NT2/D1 (cell line): ENCODE data around the gene CDYL.

Experiments
- DNase-seq: peaks from one replicate; pipeline ENCODE4 v3.0.0-alpha.2; 2011; ENCODE audit warnings: low read depth, low spot score
- H3K27me3 ChIP-seq: 2 replicates; pipeline ENCODE4 v1.6.0; 2011; ENCODE audit warnings: mild to moderate bottlenecking; ENCODE audit not compliant: insufficient read length, insufficient read depth
- H3K36me3 ChIP-seq: 2 replicates; pipeline ENCODE4 v1.6.1; 2011; ENCODE audit warnings: mild to moderate bottlenecking, low read length, mixed read lengths; ENCODE audit not compliant: insufficient read depth, insufficient read length
- H3K4me1 ChIP-seq: 2 replicates; pipeline ENCODE4 v1.5.1; 2011; ENCODE audit not compliant: insufficient read depth, insufficient read length
- H3K4me3 ChIP-seq: 2 replicates; pipeline ENCODE4 v1.5.1; 2011; ENCODE audit warnings: low read depth; ENCODE audit not compliant: insufficient read length
- H3K9ac ChIP-seq: 2 replicates; pipeline ENCODE4 v1.6.0; 2011; ENCODE audit warnings: low read depth; ENCODE audit not compliant: insufficient read length
- H3K9me3 ChIP-seq: 2 replicates; pipeline ENCODE4 v1.5.1; 2011; ENCODE audit warnings: mild to moderate bottlenecking, low read length; ENCODE audit not compliant: insufficient read depth
- SUZ12 ChIP-seq: IDR thresholded peaks from 2 replicates; pipeline ENCODE4 v1.6.1; 2011; ENCODE audit not compliant: insufficient read length, insufficient read depth; ENCODE audit errors: extremely low read depth
- YY1 ChIP-seq: IDR thresholded peaks from 2 replicates; pipeline ENCODE4 v1.6.1; 2011; ENCODE audit not compliant: insufficient read length, insufficient read depth
- ZNF274 ChIP-seq: IDR thresholded peaks from 2 replicates; pipeline ENCODE4 v1.6.1; 2011; ENCODE audit warnings: mild to moderate bottlenecking, low read depth, low read length

CDYL gene

GRCh38 chr6:4781426-4781825 is 5.2 kb downstream of the CDYL start:
- DNase-seq, result no peak
- peaks cover 5% of the 10 kb centered on the region for H3K27me3 ChIP-seq
- no peak for TF ChIP-seq YY1
- no peak for TF ChIP-seq SUZ12
- TF ChIP-seq ZNF274, result no peak
- H3K4me1 ChIP-seq, result peaks cover 3% of the 10 kb centered on the region
- H3K9ac ChIP-seq, result no peak overlapping the region
- no peaks in the 10 kb centered on the region for H3K36me3 ChIP-seq
- peaks cover 12% of the 10 kb centered on the region; the same call in 1 of the 2 replicates for H3K9me3 ChIP-seq
- H3K4me3 ChIP-seq, result no peak overlapping the region

GRCh38 chr6:4781967-4782575 is 5.9 kb downstream of the CDYL start:
- TF ChIP-seq SUZ12, result no peak
- TF ChIP-seq YY1, result no peak
- no peak for TF ChIP-seq ZNF274
- peaks cover 12% of the 10 kb centered on the region; the same call in 1 of the 2 replicates for H3K9me3 ChIP-seq
- no peak overlapping the region for H3K9ac ChIP-seq
- peaks cover 4% of the 10 kb centered on the region for H3K36me3 ChIP-seq
- peaks cover 3% of the 10 kb centered on the region for H3K4me1 ChIP-seq
- peaks cover 5% of the 10 kb centered on the region for H3K27me3 ChIP-seq
- no peak overlapping the region for H3K4me3 ChIP-seq
- DNase-seq, result no peak

- peaks cover 11% of the 10 kb centered on the region for H3K4me1 ChIP-seq
- H3K27me3 ChIP-seq, result no peaks in the 10 kb centered on the region
- no peak overlapping the region for H3K4me3 ChIP-seq
- H3K36me3 ChIP-seq, result peaks cover 4% of the 10 kb centered on the region
- no peak for DNase-seq
- H3K9me3 ChIP-seq, result peaks cover 12% of the 10 kb centered on the region; the same call in 1 of the 2 replicates
- TF ChIP-seq YY1, result no peak
- TF ChIP-seq ZNF274, result no peak
- no peak overlapping the region for H3K9ac ChIP-seq
Measured at GRCh38 chr6:4786996-4787395, 10.8 kb downstream of the CDYL start.

GRCh38 chr6:4788482-4788881 is 12.3 kb downstream of the CDYL start:
- H3K9me3 ChIP-seq, result peaks cover 10% of the 10 kb centered on the region; the same call in 1 of the 2 replicates
- no peaks in the 10 kb centered on the region for H3K27me3 ChIP-seq
- H3K9ac ChIP-seq, result no peak overlapping the region
- peaks cover 11% of the 10 kb centered on the region for H3K4me1 ChIP-seq
- TF ChIP-seq ZNF274, result no peak
- no peak for TF ChIP-seq SUZ12
- TF ChIP-seq YY1, result no peak
- DNase-seq, result no peak
- H3K4me3 ChIP-seq, result no peak overlapping the region
- H3K36me3 ChIP-seq, result peaks cover 4% of the 10 kb centered on the region

GRCh38 chr6:4788953-4789584 is 12.9 kb downstream of the CDYL start:
- H3K9ac ChIP-seq, result no peak overlapping the region
- peaks cover 15% of the 10 kb centered on the region for H3K4me1 ChIP-seq
- TF ChIP-seq SUZ12 (no peak), ZNF274 (no peak), YY1 (no peak)
- DNase-seq, result no peak
- no peak overlapping the region for H3K4me3 ChIP-seq
- no peaks in the 10 kb centered on the region for H3K27me3 ChIP-seq
- H3K9me3 ChIP-seq, result peaks cover 4% of the 10 kb centered on the region; the same call in 1 of the 2 replicates
- H3K36me3 ChIP-seq, result peaks cover 4% of the 10 kb centered on the region

- Histone ChIP-seq H3K9me3 (no peaks in the 10 kb centered on the region), H3K4me1 (peaks cover 15% of the 10 kb centered on the region), H3K36me3 (peaks cover 4% of the 10 kb centered on the region), H3K4me3 (no peak overlapping the region), H3K27me3 (no peaks in the 10 kb centered on the region), H3K9ac (no peak overlapping the region)
- TF ChIP-seq YY1 (no peak), SUZ12 (no peak), ZNF274 (no peak)
- no peak for DNase-seq
Measured at GRCh38 chr6:4790158-4790899, 14.1 kb downstream of the CDYL start.

- Histone ChIP-seq H3K9me3 (no peaks in the 10 kb centered on the region), H3K9ac (no peak overlapping the region), H3K4me3 (no peak overlapping the region), H3K36me3 (no peaks in the 10 kb centered on the region), H3K27me3 (no peaks in the 10 kb centered on the region), H3K4me1 (peaks cover 10% of the 10 kb centered on the region)
- no peak for TF ChIP-seq ZNF274
- no peak for TF ChIP-seq SUZ12
- no peak for TF ChIP-seq YY1
- DNase-seq, result no peak
Measured at GRCh38 chr6:4794140-4794707, 18.0 kb downstream of the CDYL start.
